WTC11 (cell line): ENCODE data around the gene QPCTL. TPM values are rescaled to one million over a fixed set of nuclear protein-coding genes. Genes with fewer than 3 reads are reported as not detected.

Experiments
- ATAC-seq: fragments of 200-7000 bp; cut with Tn5 transposase; 2 replicates; pipeline ENCODE4 v1.10.0; 2021; ENCODE audit warnings: mild to moderate bottlenecking, moderate library complexity
- CTCF ChIA-PET: fragments of 300-600 bp; sonication (Branson Sonifier 250); formaldehyde crosslinking; loops from one replicate; lab custom pipeline; 2021; ENCODE audit warnings: antibody characterized with exemption; lab: Charles Lee
- POLR2A ChIA-PET: fragments of 350-600 bp; sonication (Branson Sonifier 250); formaldehyde crosslinking; loops from one replicate; lab custom pipeline; 2021; ENCODE audit warnings: antibody characterized with exemption; lab: Charles Lee
- DNase-seq: peaks from one replicate; pipeline ENCODE4 v3.0.0; 2021; ENCODE audit warnings: low spot score
- H3K27ac Mint-ChIP-seq: 2 replicates; pipeline ENCODE4 v1.8.0; 2021; ENCODE audit warnings: mixed read lengths
- H3K27me3 Mint-ChIP-seq: 2 replicates; pipeline ENCODE4 v1.8.0; 2021; ENCODE audit warnings: low read depth, mild to moderate bottlenecking, moderate library complexity, mixed read lengths
- H3K36me3 Mint-ChIP-seq: 2 replicates; pipeline ENCODE4 v1.8.0; 2021; ENCODE audit warnings: mixed read lengths
- H3K4me1 Mint-ChIP-seq: 2 replicates; pipeline ENCODE4 v1.8.0; 2022; ENCODE audit warnings: mixed read lengths
- H3K4me3 Mint-ChIP-seq: 2 replicates; pipeline ENCODE4 v1.8.0; 2021; ENCODE audit warnings: mild to moderate bottlenecking, moderate library complexity, mixed read lengths
- H3K9me3 Mint-ChIP-seq: 2 replicates; pipeline ENCODE4 v1.8.0; 2021; ENCODE audit warnings: mixed read lengths
- ETV6 ChIP-seq: sonication (generic); formaldehyde crosslinking; IDR thresholded peaks from 2 replicates; pipeline ENCODE4 v1.8.1; 2022; ENCODE audit warnings: mild to moderate bottlenecking, missing genetic modification reagents
- FOXJ3 ChIP-seq: sonication (generic); formaldehyde crosslinking; IDR thresholded peaks from 2 replicates; pipeline ENCODE4 v1.9.0; 2021; ENCODE audit warnings: missing genetic modification reagents, mild to moderate bottlenecking, borderline replicate concordance
- GTF2I ChIP-seq: fragments of 250-450 bp; sonication (Bioruptor Pico); conservative IDR thresholded peaks from 2 replicates; pipeline ENCODE4 v1.4.0; 2021; ENCODE audit warnings: mild to moderate bottlenecking
- MXD4 ChIP-seq: fragments of 250-450 bp; sonication (Bioruptor Pico); IDR thresholded peaks from 2 replicates; pipeline ENCODE4 v1.8.0; 2021; ENCODE audit warnings: mild to moderate bottlenecking, moderate library complexity, borderline replicate concordance
- MYBL2 ChIP-seq: sonication (generic); formaldehyde crosslinking; IDR thresholded peaks from 2 replicates; pipeline ENCODE4 v1.8.1; 2023; ENCODE audit warnings: mild to moderate bottlenecking, moderate library complexity, missing genetic modification reagents
- NFYB ChIP-seq: sonication (generic); formaldehyde crosslinking; conservative IDR thresholded peaks from 2 replicates; pipeline ENCODE4 v1.8.0; 2022; ENCODE audit warnings: low read depth, missing genetic modification reagents
- NR1H2 ChIP-seq: sonication (generic); formaldehyde crosslinking; IDR thresholded peaks from 2 replicates; pipeline ENCODE4 v1.9.0; 2021; ENCODE audit warnings: mild to moderate bottlenecking, moderate library complexity, missing genetic modification reagents
- OVOL2 ChIP-seq: fragments of 250-450 bp; sonication (Bioruptor Pico); IDR thresholded peaks from 2 replicates; pipeline ENCODE4 v1.9.0; 2021; ENCODE audit warnings: mild to moderate bottlenecking, borderline replicate concordance
- ZNF317 ChIP-seq: sonication (generic); formaldehyde crosslinking; IDR thresholded peaks from 2 replicates; pipeline ENCODE4 v1.8.1; 2023; ENCODE audit warnings: low read depth, mild to moderate bottlenecking, moderate library complexity, missing genetic modification reagents, borderline replicate concordance
- ZNF671 ChIP-seq: fragments of 250-450 bp; sonication (Bioruptor Pico); IDR thresholded peaks from 2 replicates; pipeline ENCODE4 v1.8.0; 2021; ENCODE audit warnings: mild to moderate bottlenecking
- total RNA-seq: library from RNA; stranded (reverse); gene quantifications from 3 replicates; pipeline ENCODE4 v1.2.3, GENCODE V29; 2021
- TF ChIP-seq, protein P1 (sequence below): sonication (generic); formaldehyde crosslinking; IDR thresholded peaks from 2 replicates; pipeline ENCODE4 v1.8.1; 2023; ENCODE audit warnings: mild to moderate bottlenecking, missing genetic modification reagents, moderate library complexity
- TF ChIP-seq, protein P2 (sequence below): sonication (generic); formaldehyde crosslinking; IDR thresholded peaks from 2 replicates; pipeline ENCODE4 v1.8.0; 2023; ENCODE audit warnings: missing genetic modification reagents
- TF ChIP-seq, protein P3 (sequence below): sonication (generic); formaldehyde crosslinking; IDR thresholded peaks from 2 replicates; pipeline ENCODE4 v1.8.1; 2023; ENCODE audit warnings: mild to moderate bottlenecking, missing genetic modification reagents
- TF ChIP-seq, protein P4 (sequence below): fragments of 250-450 bp; sonication (Bioruptor Pico); IDR thresholded peaks from 2 replicates; pipeline ENCODE4 v1.9.0; 2021; ENCODE audit warnings: moderate library complexity, mild to moderate bottlenecking, inconsistent platforms, borderline replicate concordance
- TF ChIP-seq, protein P5 (sequence below): sonication (generic); formaldehyde crosslinking; IDR thresholded peaks from 2 replicates; pipeline ENCODE4 v1.8.1; 2022; ENCODE audit warnings: missing genetic modification reagents, borderline replicate concordance
- TF ChIP-seq, protein P6 (sequence below): fragments of 250-450 bp; sonication (Bioruptor Pico); IDR thresholded peaks from 2 replicates; pipeline ENCODE4 v1.9.0; 2021; ENCODE audit warnings: mild to moderate bottlenecking, borderline replicate concordance
- TF ChIP-seq, protein P7 (sequence below): sonication (generic); formaldehyde crosslinking; IDR thresholded peaks from 2 replicates; pipeline ENCODE4 v1.8.0; 2023; ENCODE audit warnings: mild to moderate bottlenecking, missing genetic modification reagents
- TF ChIP-seq, protein P8 (sequence below): sonication (generic); formaldehyde crosslinking; IDR thresholded peaks from 2 replicates; pipeline ENCODE4 v1.8.1; 2022; ENCODE audit warnings: mild to moderate bottlenecking, moderate library complexity, missing genetic modification reagents

The QPCTL gene
- total RNA-seq, 1 experiment from 2014 or later = 33.3 TPM

DNA sequence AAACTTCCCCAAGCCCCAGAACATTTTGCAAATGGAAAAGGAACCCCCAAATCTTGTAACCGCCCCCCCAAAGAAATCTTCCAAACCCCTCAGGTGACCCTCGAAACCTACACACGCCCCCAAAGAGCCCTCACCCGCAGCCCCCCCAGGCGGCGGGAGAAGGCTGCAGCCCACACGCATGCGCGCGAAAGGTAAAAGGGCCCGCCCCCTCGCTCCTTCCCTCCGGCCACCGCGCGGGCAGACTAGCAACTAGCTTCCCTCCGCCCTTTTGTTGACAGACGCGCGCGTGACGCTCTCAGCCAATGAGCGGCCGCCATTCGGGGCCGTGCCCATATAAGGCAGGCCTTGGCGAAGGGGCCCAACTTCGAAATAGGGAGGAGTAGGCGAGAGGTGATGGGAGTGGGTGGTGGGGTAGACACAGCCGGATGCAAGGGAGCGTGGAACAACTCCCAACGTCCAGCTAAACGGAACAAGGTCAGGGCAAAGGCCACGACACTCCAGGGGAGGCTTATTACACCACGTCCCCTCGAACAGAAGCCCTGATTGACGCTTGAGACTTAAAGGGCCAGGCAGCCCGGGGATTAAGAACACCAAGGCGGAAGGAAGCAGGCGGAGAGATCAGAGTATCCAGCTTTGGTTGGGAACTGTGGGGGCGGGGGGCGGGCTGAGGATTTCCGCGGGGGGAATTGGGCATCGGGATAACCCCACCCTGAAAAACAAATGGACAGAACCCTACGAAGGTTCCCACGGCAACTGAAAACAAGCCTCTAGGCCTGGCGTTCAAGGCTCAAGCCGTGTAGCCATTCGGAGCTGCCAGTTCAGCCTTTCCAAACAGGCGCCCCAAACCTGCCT, 24.9 kb downstream of the QPCTL start:
- ChIA-PET POLR2A (interaction anchor here (0.6 to 5.8 kb wide), 16 partner anchors 9 to 1730 kb away, joined by 3 to 115 read pairs (median 4); partner anchors contain the start of genes FBXO46, IRF2BP1, QPCTL and SIX5), CTCF (interaction anchor here (0.6 to 4.5 kb wide), 31 partner anchors 9 to 315 kb away, joined by 3 to 80 read pairs (median 4); partner anchors contain the start of genes FBXO46, MYPOP, QPCTL and RSPH6A)
- DNase-seq (peak; percentile 99), ATAC-seq (peak; percentile 98)
- peak overlapping the region; percentile 97 for H3K27ac Mint-ChIP-seq
- H3K36me3 Mint-ChIP-seq = peaks cover 23% of the 10 kb centered on the region
- peak overlapping the region; percentile 97 for H3K4me3 Mint-ChIP-seq
- H3K4me1 Mint-ChIP-seq = peaks cover 25% of the 10 kb centered on the region
- no peaks in the 10 kb centered on the region; the same call in 1 of the 2 replicates for H3K27me3 Mint-ChIP-seq
- no peaks in the 10 kb centered on the region for H3K9me3 Mint-ChIP-seq
- TF ChIP-seq, protein P1, sequence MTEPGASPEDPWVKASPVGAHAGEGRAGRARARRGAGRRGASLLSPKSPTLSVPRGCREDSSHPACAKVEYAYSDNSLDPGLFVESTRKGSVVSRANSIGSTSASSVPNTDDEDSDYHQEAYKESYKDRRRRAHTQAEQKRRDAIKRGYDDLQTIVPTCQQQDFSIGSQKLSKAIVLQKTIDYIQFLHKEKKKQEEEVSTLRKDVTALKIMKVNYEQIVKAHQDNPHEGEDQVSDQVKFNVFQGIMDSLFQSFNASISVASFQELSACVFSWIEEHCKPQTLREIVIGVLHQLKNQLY (CRISPR knock-in tag) = no peak
- TF ChIP-seq, protein P2, sequence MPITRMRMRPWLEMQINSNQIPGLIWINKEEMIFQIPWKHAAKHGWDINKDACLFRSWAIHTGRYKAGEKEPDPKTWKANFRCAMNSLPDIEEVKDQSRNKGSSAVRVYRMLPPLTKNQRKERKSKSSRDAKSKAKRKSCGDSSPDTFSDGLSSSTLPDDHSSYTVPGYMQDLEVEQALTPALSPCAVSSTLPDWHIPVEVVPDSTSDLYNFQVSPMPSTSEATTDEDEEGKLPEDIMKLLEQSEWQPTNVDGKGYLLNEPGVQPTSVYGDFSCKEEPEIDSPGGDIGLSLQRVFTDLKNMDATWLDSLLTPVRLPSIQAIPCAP (CRISPR knock-in tag) = no peak
- TF ChIP-seq ETV6 (CRISPR knock-in tag) (peak; percentile 89; the same call in 1 of the 2 replicates), MYBL2 (CRISPR knock-in tag) (peak; percentile 48; the same call in 1 of the 2 replicates), NR1H2 (CRISPR knock-in tag) (no peak), NFYB (CRISPR knock-in tag) (peak; percentile 78), ZNF317 (no peak), GTF2I (CRISPR knock-in tag) (no peak), MXD4 (CRISPR knock-in tag) (no peak), OVOL2 (CRISPR knock-in tag) (no peak), FOXJ3 (CRISPR knock-in tag) (no peak), ZNF671 (no peak)
- TF ChIP-seq, protein P3, sequence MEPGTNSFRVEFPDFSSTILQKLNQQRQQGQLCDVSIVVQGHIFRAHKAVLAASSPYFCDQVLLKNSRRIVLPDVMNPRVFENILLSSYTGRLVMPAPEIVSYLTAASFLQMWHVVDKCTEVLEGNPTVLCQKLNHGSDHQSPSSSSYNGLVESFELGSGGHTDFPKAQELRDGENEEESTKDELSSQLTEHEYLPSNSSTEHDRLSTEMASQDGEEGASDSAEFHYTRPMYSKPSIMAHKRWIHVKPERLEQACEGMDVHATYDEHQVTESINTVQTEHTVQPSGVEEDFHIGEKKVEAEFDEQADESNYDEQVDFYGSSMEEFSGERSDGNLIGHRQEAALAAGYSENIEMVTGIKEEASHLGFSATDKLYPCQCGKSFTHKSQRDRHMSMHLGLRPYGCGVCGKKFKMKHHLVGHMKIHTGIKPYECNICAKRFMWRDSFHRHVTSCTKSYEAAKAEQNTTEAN (CRISPR knock-in tag) = 0 out of 2 replicates have a peak, but pooled peaks have one; percentile 38
- TF ChIP-seq, protein P4, sequence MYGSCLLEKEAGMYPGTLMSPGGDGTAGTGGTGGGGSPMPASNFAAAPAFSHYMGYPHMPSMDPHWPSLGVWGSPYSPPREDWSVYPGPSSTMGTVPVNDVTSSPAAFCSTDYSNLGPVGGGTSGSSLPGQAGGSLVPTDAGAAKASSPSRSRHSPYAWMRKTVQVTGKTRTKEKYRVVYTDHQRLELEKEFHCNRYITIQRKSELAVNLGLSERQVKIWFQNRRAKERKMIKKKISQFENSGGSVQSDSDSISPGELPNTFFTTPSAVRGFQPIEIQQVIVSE (CRISPR knock-in tag) = no peak
- TF ChIP-seq, protein P5, sequence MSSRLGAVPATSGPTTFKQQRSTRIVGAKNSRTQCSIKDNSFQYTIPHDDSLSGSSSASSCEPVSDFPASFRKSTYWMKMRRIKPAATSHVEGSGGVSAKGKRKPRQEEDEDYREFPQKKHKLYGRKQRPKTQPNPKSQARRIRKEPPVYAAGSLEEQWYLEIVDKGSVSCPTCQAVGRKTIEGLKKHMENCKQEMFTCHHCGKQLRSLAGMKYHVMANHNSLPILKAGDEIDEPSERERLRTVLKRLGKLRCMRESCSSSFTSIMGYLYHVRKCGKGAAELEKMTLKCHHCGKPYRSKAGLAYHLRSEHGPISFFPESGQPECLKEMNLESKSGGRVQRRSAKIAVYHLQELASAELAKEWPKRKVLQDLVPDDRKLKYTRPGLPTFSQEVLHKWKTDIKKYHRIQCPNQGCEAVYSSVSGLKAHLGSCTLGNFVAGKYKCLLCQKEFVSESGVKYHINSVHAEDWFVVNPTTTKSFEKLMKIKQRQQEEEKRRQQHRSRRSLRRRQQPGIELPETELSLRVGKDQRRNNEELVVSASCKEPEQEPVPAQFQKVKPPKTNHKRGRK (CRISPR knock-in tag) = no peak
- TF ChIP-seq, protein P6, sequence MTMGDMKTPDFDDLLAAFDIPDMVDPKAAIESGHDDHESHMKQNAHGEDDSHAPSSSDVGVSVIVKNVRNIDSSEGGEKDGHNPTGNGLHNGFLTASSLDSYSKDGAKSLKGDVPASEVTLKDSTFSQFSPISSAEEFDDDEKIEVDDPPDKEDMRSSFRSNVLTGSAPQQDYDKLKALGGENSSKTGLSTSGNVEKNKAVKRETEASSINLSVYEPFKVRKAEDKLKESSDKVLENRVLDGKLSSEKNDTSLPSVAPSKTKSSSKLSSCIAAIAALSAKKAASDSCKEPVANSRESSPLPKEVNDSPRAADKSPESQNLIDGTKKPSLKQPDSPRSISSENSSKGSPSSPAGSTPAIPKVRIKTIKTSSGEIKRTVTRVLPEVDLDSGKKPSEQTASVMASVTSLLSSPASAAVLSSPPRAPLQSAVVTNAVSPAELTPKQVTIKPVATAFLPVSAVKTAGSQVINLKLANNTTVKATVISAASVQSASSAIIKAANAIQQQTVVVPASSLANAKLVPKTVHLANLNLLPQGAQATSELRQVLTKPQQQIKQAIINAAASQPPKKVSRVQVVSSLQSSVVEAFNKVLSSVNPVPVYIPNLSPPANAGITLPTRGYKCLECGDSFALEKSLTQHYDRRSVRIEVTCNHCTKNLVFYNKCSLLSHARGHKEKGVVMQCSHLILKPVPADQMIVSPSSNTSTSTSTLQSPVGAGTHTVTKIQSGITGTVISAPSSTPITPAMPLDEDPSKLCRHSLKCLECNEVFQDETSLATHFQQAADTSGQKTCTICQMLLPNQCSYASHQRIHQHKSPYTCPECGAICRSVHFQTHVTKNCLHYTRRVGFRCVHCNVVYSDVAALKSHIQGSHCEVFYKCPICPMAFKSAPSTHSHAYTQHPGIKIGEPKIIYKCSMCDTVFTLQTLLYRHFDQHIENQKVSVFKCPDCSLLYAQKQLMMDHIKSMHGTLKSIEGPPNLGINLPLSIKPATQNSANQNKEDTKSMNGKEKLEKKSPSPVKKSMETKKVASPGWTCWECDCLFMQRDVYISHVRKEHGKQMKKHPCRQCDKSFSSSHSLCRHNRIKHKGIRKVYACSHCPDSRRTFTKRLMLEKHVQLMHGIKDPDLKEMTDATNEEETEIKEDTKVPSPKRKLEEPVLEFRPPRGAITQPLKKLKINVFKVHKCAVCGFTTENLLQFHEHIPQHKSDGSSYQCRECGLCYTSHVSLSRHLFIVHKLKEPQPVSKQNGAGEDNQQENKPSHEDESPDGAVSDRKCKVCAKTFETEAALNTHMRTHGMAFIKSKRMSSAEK (CRISPR knock-in tag) = no peak
- TF ChIP-seq, protein P7, sequence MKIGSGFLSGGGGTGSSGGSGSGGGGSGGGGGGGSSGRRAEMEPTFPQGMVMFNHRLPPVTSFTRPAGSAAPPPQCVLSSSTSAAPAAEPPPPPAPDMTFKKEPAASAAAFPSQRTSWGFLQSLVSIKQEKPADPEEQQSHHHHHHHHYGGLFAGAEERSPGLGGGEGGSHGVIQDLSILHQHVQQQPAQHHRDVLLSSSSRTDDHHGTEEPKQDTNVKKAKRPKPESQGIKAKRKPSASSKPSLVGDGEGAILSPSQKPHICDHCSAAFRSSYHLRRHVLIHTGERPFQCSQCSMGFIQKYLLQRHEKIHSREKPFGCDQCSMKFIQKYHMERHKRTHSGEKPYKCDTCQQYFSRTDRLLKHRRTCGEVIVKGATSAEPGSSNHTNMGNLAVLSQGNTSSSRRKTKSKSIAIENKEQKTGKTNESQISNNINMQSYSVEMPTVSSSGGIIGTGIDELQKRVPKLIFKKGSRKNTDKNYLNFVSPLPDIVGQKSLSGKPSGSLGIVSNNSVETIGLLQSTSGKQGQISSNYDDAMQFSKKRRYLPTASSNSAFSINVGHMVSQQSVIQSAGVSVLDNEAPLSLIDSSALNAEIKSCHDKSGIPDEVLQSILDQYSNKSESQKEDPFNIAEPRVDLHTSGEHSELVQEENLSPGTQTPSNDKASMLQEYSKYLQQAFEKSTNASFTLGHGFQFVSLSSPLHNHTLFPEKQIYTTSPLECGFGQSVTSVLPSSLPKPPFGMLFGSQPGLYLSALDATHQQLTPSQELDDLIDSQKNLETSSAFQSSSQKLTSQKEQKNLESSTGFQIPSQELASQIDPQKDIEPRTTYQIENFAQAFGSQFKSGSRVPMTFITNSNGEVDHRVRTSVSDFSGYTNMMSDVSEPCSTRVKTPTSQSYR (CRISPR knock-in tag) = no peak
- TF ChIP-seq, protein P8, sequence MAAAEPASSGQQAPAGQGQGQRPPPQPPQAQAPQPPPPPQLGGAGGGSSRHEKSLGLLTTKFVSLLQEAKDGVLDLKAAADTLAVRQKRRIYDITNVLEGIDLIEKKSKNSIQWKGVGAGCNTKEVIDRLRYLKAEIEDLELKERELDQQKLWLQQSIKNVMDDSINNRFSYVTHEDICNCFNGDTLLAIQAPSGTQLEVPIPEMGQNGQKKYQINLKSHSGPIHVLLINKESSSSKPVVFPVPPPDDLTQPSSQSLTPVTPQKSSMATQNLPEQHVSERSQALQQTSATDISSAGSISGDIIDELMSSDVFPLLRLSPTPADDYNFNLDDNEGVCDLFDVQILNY (CRISPR knock-in tag) = peak; percentile 56; the same call in 1 of the 2 replicates
